B cell (primary cell): ENCODE results near the gene NUP93. TPM values are rescaled to one million over a fixed set of nuclear protein-coding genes. Genes with fewer than 3 reads are reported as not detected.

Experiments
- ATAC-seq: fragments of 200-7000 bp; cut with Tn5 transposase; one replicate; pipeline ENCODE4 v1.10.0; 2021; ENCODE audit warnings: low read depth, mild to moderate bottlenecking, moderate number of reproducible peaks, moderate library complexity
- CTCF ChIA-PET: fragments of 350-600 bp; sonication (Branson Sonifier 250); formaldehyde crosslinking; loops from one replicate; lab custom pipeline; 2021; ENCODE audit warnings: antibody characterized with exemption, inconsistent platforms; lab: Charles Lee
- POLR2A ChIA-PET: fragments of 350-600 bp; sonication (Branson Sonifier 250); formaldehyde crosslinking; loops from one replicate; lab custom pipeline; 2021; ENCODE audit warnings: antibody characterized with exemption; lab: Charles Lee
- DNase-seq: peaks from one replicate; pipeline ENCODE4 v3.0.0; 2013
- H2AFZ ChIP-seq: 2 replicates; pipeline ENCODE4 v1.6.1; 2012; ENCODE audit warnings: mild to moderate bottlenecking, low read depth, low read length; ENCODE audit not compliant: insufficient read depth, poor library complexity, severe bottlenecking
- H3K27ac ChIP-seq, 2 donors: 1 replicate in 1 of 2; 2 replicates in 1 of 2; pipeline ENCODE4 v1.5.1; 2012 to 2013; ENCODE audit warnings: low read length in 2 of 2, mild to moderate bottlenecking in 2 of 2, moderate library complexity in 1 of 2
- H3K27me3 ChIP-seq, 4 experiments: fragments of 200-600 bp in 1 of 4; sonication (generic) in 1 of 4; replicated peaks in 1 of 4; 1 replicate in 2 of 4; 2 replicates in 2 of 4; pipeline versions ENCODE4 v1.6.1 to v1.7.0; 2013 to 2016; ENCODE audit warnings: low read length in 3 of 4, mild to moderate bottlenecking in 2 of 4, mixed read lengths in 1 of 4, moderate library complexity in 1 of 4; ENCODE audit not compliant: insufficient read depth in 4 of 4, control insufficient read depth in 3 of 4; ENCODE audit errors: control extremely low read depth in 1 of 4
- H3K36me3 ChIP-seq, 2 experiments: replicated peaks in 1 of 2; 1 replicate in 1 of 2; 2 replicates in 1 of 2; pipeline versions ENCODE4 v1.6.1 to v1.7.1; 2013; ENCODE audit warnings: low read length in 1 of 2; ENCODE audit not compliant: insufficient read depth in 2 of 2, control insufficient read depth in 1 of 2; ENCODE audit errors: control extremely low read depth in 1 of 2, extremely low read depth in 1 of 2
- H3K4me1 ChIP-seq, 2 donors: fragments of 200-600 bp in 1 of 2; sonication (generic) in 1 of 2; 1 replicate in 1 of 2; 2 replicates in 1 of 2; pipeline versions ENCODE4 v1.5.1 to v1.6.1; 2013 to 2017; ENCODE audit warnings: low read length in 2 of 2; ENCODE audit not compliant: control insufficient read depth in 2 of 2, insufficient read depth in 2 of 2
- H3K4me2 ChIP-seq: replicated peaks from 2 replicates; pipeline ENCODE3; 2012; ENCODE audit warnings: mild to moderate bottlenecking, low read depth, low read length; ENCODE audit not compliant: poor library complexity, severe bottlenecking
- H3K4me3 ChIP-seq, 5 experiments: fragments of 200-600 bp in 1 of 5; sonication (generic) in 1 of 5; 1 replicate in 3 of 5; 2 replicates in 2 of 5; pipeline versions ENCODE4 v1.5.1 to v1.7.0; 2011 to 2016; ENCODE audit warnings: low read length in 4 of 5, mild to moderate bottlenecking in 4 of 5, low read depth in 2 of 5, control low read depth in 1 of 5, moderate library complexity in 1 of 5; ENCODE audit not compliant: insufficient read depth in 1 of 5; ENCODE audit errors: control extremely low read depth in 1 of 5, extremely low read depth in 1 of 5
- H3K79me2 ChIP-seq: fragments of 200-600 bp; sonication (generic); one replicate; pipeline ENCODE4 v1.6.0; 2016; ENCODE audit warnings: low read length; ENCODE audit not compliant: control insufficient read depth, insufficient read depth
- H3K9ac ChIP-seq: fragments of 200-600 bp; sonication (generic); 2 replicates; pipeline ENCODE4 v1.6.1; 2017; ENCODE audit warnings: mild to moderate bottlenecking, low read length, moderate library complexity
- H3K9me3 ChIP-seq, 3 donors: one replicate each; pipeline versions ENCODE4 v1.6.1 to v1.7.1; 2013; ENCODE audit warnings: low read length in 2 of 3; ENCODE audit not compliant: control insufficient read depth in 2 of 3, insufficient read depth in 1 of 3; ENCODE audit errors: control extremely low read depth in 1 of 3
- H4K20me1 ChIP-seq: 2 replicates; pipeline ENCODE4 v1.6.0; 2012; ENCODE audit warnings: mild to moderate bottlenecking, low read length; ENCODE audit not compliant: insufficient read depth, control insufficient read depth, poor library complexity, severe bottlenecking
- H3K27ac Mint-ChIP-seq: one replicate; pipeline ENCODE4 v1.8.0; 2021; ENCODE audit warnings: mixed read lengths
- H3K27me3 Mint-ChIP-seq: one replicate; pipeline ENCODE4 v1.8.0; 2021; ENCODE audit warnings: mixed read lengths
- H3K4me1 Mint-ChIP-seq: one replicate; pipeline ENCODE4 v1.8.0; 2021; ENCODE audit warnings: mixed read lengths
- H3K4me3 Mint-ChIP-seq: one replicate; pipeline ENCODE4 v1.8.0; 2021; ENCODE audit warnings: mixed read lengths
- H3K9me3 Mint-ChIP-seq: one replicate; pipeline ENCODE4 v1.8.0; 2022; ENCODE audit warnings: mixed read lengths; ENCODE audit not compliant: insufficient read depth
- EZH2 ChIP-seq: IDR thresholded peaks from 2 replicates; pipeline ENCODE4 v1.6.1; 2012; ENCODE audit warnings: borderline replicate concordance, low read depth, mild to moderate bottlenecking, moderate library complexity, low read length; ENCODE audit not compliant: insufficient read depth, poor library complexity, severe bottlenecking
- WGBS: methylation state at CpG from one replicate; pipeline ENCODE4 v1.1.5; 2013; ENCODE audit warnings: missing lambda C conversion rate; ENCODE audit not compliant: insufficient coverage; 5-methylcytosine and 5-hydroxymethylcytosine counted together
- intact Hi-C: fragments of 100-400 bp; cut with micrococcal nuclease; formaldehyde crosslinking; loops from one replicate; pipeline ENCODE4 v1.10.0; 2022
- polyA plus RNA-seq: library from polyadenylated mRNA; depleted of rRNA; stranded (reverse); fragments of >200 nt; gene quantifications from 2 replicates; pipeline ENCODE4 v1.2.3, GENCODE V29; 2012
- total RNA-seq, 2 donors: library from RNA; stranded (reverse); fragments of 120-200 nt in 1 of 2; gene quantifications; 1 replicate in 1 of 2; 2 replicates in 1 of 2; pipeline versions ENCODE4 v1.2.3 to v1.2.4, GENCODE V29; 2013 to 2022
- TF ChIP-seq, protein P1 (sequence below): fragments of 200-600 bp; IDR thresholded peaks from one replicate; pipeline ENCODE4 v1.8.0; 2022; ENCODE audit warnings: antibody characterized with exemption, mild to moderate bottlenecking

Gene NUP93
- total and polyA plus RNA-seq, 2 donors (not counting 1 experiment from before 2014, with no cell fraction given), result 23.6 to 64.6 TPM

DNA sequence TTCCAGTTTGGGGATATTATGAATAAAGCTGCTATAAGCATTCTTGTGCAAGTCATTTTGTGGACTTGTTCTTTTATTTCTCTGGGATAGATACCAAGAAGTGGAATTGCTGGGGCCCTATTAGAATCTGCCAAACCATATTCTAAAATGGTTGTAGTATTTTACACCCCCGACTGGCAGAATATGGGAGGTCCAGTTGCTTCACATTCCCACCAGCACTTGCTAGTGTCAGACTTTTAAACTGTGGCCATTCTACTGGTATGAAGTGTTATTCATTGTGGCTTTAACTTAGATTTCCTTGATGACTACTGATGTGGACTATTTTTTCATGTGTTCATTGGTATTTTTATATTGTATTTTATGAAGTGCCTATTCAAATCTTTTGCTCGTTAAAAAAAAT lies 18.1 kb upstream of the NUP93 start:
- Histone ChIP-seq H3K79me2 (no peaks in the 10 kb centered on the region), H3K36me3 (no peaks in the 10 kb centered on the region), H3K4me2 (no peak overlapping the region), H3K27ac (no peak overlapping the region), H3K9me3 (no peaks in the 10 kb centered on the region), H3K4me1 (no peaks in the 10 kb centered on the region), H2AFZ (no peak overlapping the region), H3K27me3 (peaks cover 0 to 8% (median 0%) of the 10 kb centered on the region in 4 experiments), H3K4me3 (no peak overlapping the region), H3K9ac (no peak overlapping the region), H4K20me1 (no peaks in the 10 kb centered on the region)
- TF ChIP-seq, protein P1, sequence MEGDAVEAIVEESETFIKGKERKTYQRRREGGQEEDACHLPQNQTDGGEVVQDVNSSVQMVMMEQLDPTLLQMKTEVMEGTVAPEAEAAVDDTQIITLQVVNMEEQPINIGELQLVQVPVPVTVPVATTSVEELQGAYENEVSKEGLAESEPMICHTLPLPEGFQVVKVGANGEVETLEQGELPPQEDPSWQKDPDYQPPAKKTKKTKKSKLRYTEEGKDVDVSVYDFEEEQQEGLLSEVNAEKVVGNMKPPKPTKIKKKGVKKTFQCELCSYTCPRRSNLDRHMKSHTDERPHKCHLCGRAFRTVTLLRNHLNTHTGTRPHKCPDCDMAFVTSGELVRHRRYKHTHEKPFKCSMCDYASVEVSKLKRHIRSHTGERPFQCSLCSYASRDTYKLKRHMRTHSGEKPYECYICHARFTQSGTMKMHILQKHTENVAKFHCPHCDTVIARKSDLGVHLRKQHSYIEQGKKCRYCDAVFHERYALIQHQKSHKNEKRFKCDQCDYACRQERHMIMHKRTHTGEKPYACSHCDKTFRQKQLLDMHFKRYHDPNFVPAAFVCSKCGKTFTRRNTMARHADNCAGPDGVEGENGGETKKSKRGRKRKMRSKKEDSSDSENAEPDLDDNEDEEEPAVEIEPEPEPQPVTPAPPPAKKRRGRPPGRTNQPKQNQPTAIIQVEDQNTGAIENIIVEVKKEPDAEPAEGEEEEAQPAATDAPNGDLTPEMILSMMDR, result no peak
- TF ChIP-seq EZH2, result no peak
- H3K27me3 Mint-ChIP-seq, result peaks cover 3% of the 10 kb centered on the region
- ATAC-seq (no peak), DNase-seq (no peak)
- intact Hi-C loops, result no loop called here
- H3K4me1 Mint-ChIP-seq, result no peaks in the 10 kb centered on the region
- no peaks in the 10 kb centered on the region for H3K9me3 Mint-ChIP-seq
- ChIA-PET CTCF (no interaction called here), POLR2A (no interaction called here)
- no peak overlapping the region for H3K27ac Mint-ChIP-seq
- H3K4me3 Mint-ChIP-seq, result no peak overlapping the region
- WGBS, result no CpG with 5 or more reads among the region's 2 CpGs

DNA sequence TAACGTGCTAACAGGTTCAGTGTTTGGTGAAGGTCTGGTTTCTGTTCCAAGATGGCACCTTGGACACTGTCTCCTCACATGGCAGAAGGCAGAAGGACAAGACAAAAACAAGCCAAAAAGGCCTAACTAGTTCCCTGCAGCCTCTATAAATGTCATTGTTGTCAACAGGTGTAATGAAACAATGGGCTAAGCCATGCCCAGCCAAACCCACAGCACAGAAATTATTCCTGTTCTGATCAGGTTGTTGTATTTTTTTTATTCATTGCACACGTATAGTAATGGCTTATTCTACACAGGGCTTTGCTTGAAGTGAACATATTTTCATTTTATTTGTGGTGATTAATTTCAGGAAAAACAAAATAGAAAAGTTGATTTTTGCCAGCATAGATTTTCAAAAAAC lies 16.1 kb upstream of the NUP93 start:
- DNase-seq (no peak), ATAC-seq (no peak)
- Mint-ChIP-seq H3K9me3 (no peaks in the 10 kb centered on the region), H3K4me3 (no peak overlapping the region), H3K27ac (no peak overlapping the region), H3K4me1 (no peaks in the 10 kb centered on the region), H3K27me3 (peaks cover 4% of the 10 kb centered on the region)
- no peak overlapping the region for H3K4me2 ChIP-seq
- no peaks in the 10 kb centered on the region for H3K9me3 ChIP-seq
- H3K79me2 ChIP-seq, result no peaks in the 10 kb centered on the region
- WGBS, result 100% methylated on average over 1 of the region's 2 CpGs
- H3K36me3 ChIP-seq, result no peaks in the 10 kb centered on the region
- TF ChIP-seq, protein P1, result no peak
- no peak for TF ChIP-seq EZH2
- no peaks in the 10 kb centered on the region for H4K20me1 ChIP-seq
- H3K27ac ChIP-seq, result no peak overlapping the region
- no peak overlapping the region for H3K9ac ChIP-seq
- no peak overlapping the region for H2AFZ ChIP-seq
- H3K4me3 ChIP-seq, result no peak overlapping the region
- intact Hi-C loops, result no loop called here
- ChIA-PET POLR2A (no interaction called here), CTCF (no interaction called here)
- H3K27me3 ChIP-seq, result peaks cover 0 to 8% (median 0%) of the 10 kb centered on the region in 4 experiments
- H3K4me1 ChIP-seq, result no peaks in the 10 kb centered on the region
